Ureter (tissue), 1 donor: Measurements from ENCODE around the gene KIAA0232. TPM values are rescaled to one million over a fixed set of nuclear protein-coding genes. Genes with fewer than 3 reads are reported as not detected.
A peak's percentile ranks its signal among the peaks of the same experiment; 100 is the strongest.
"Not testable (repeated sequence)": the region's sequence is repeated elsewhere in the genome, so short reads cannot be mapped to it uniquely, and the experiment has no call there.

Source experiments
- DNase-seq: peaks from one replicate; pipeline ENCODE4 v3.0.0-alpha.2; 2020; ENCODE audit warnings: low spot score
- total RNA-seq: library from RNA; stranded (reverse); gene quantifications from one replicate; pipeline ENCODE4 v1.2.4, GENCODE V29; 2023
- donor health status: DM: yes; HTN: yes; CAD: no.

The KIAA0232 gene
- total RNA-seq, 1 donor from 2014 or later, result 40.4 TPM

- no peak for DNase-seq
Measured at GRCh38 chr4:6878451-6879059, 96.0 kb downstream of the KIAA0232 start.

- no peak for DNase-seq
Measured at GRCh38 chr4:6880691-6881090, 98.2 kb downstream of the KIAA0232 start.

- DNase-seq, result no peak
Measured at GRCh38 chr4:6881908-6882307, 99.4 kb downstream of the KIAA0232 start.

GRCh38 chr4:6884341-6884870, 101.9 kb downstream of the KIAA0232 start:
- DNase-seq, result no peak

- no peak for DNase-seq
Measured at GRCh38 chr4:6885953-6886557, 103.5 kb downstream of the KIAA0232 start.

- DNase-seq, result no peak
Measured at GRCh38 chr4:6886886-6887285, 104.4 kb downstream of the KIAA0232 start.

- no peak for DNase-seq
Measured at GRCh38 chr4:6887591-6888371, 105.3 kb downstream of the KIAA0232 start.

GRCh38 chr4:6888506-6889071, 106.1 kb downstream of the KIAA0232 start:
- no peak for DNase-seq

GRCh38 chr4:6889101-6889735, 106.7 kb downstream of the KIAA0232 start:
- no peak for DNase-seq

GRCh38 chr4:6889736-6890324, 107.3 kb downstream of the KIAA0232 start:
- no peak for DNase-seq

GRCh38 chr4:6890358-6890757, 107.8 kb downstream of the KIAA0232 start:
- DNase-seq, result no peak

- DNase-seq, result not testable (repeated sequence)
Measured at GRCh38 chr4:6890971-6891370, 108.4 kb downstream of the KIAA0232 start.

- DNase-seq, result no peak
Measured at GRCh38 chr4:6891436-6892170, 109.1 kb downstream of the KIAA0232 start.

- DNase-seq, result peak; percentile 70
Measured at GRCh38 chr4:6892190-6892908, 109.8 kb downstream of the KIAA0232 start.

- DNase-seq, result no peak
Measured at GRCh38 chr4:6892909-6893202, 110.3 kb downstream of the KIAA0232 start.

- DNase-seq, result no peak
Measured at GRCh38 chr4:6893449-6894085, 111.0 kb downstream of the KIAA0232 start.

GRCh38 chr4:6894086-6894478, 111.6 kb downstream of the KIAA0232 start:
- DNase-seq, result no peak

- DNase-seq, result no peak
Measured at GRCh38 chr4:6894528-6895498, 112.3 kb downstream of the KIAA0232 start.

GRCh38 chr4:6896035-6896434, 113.5 kb downstream of the KIAA0232 start:
- no peak for DNase-seq
